ENCODE data around the gene TRPV4.

DNA sequence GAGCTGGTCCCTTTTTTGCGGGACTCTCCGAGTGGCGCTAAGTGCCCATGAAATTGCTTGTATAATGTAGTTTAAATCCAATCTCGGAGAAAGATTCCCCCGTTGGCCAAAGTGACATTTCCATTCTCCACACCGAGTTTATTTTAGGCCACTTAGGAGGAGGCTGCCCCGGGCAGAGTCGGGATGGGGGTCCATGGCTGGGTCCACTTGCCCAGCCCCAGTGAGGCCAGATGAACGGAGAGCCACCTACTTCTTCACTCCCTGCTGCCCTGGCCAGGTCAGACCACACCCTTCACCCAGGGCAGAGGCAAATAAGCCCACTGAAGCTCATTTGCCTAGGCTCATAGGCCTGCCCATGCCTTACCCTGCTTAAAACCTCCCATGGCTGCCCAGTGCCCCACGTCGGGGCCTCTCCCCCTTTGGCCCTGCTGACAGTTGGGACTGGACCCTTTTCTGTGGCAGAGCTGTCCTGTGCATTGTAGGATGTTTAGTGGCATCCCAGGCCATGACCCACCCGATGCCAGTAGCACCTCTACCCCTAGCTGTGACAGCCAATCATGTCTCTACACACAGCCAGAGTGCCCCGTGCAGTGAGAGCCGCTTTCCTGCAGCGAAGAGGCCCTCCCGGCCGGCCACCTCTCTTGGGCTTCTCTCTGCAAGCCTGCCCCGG is 68.3 kb downstream of the TRPV4 start:
- TF ChIP-seq, protein P1, sequence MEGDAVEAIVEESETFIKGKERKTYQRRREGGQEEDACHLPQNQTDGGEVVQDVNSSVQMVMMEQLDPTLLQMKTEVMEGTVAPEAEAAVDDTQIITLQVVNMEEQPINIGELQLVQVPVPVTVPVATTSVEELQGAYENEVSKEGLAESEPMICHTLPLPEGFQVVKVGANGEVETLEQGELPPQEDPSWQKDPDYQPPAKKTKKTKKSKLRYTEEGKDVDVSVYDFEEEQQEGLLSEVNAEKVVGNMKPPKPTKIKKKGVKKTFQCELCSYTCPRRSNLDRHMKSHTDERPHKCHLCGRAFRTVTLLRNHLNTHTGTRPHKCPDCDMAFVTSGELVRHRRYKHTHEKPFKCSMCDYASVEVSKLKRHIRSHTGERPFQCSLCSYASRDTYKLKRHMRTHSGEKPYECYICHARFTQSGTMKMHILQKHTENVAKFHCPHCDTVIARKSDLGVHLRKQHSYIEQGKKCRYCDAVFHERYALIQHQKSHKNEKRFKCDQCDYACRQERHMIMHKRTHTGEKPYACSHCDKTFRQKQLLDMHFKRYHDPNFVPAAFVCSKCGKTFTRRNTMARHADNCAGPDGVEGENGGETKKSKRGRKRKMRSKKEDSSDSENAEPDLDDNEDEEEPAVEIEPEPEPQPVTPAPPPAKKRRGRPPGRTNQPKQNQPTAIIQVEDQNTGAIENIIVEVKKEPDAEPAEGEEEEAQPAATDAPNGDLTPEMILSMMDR (IDR thresholded peaks at IDR 0.05): no peak
- no peak for TF ChIP-seq POLR2A (IDR thresholded peaks at IDR 0.05)
